HepG2 (cell line): ENCODE results near the gene NOS2. TPM values are rescaled to one million over a fixed set of nuclear protein-coding genes. Genes with fewer than 3 reads are reported as not detected.

ENCODE experiments used
- ATAC-seq: fragments of 200-7000 bp; cut with Tn5 transposase; 3 replicates; pipeline ENCODE4 v1.9.1; 2020; ENCODE audit warnings: mild to moderate bottlenecking, moderate library complexity
- BruUV-seq: library from RNA; stranded (reverse); fragments of 400-500 nt; replicated peaks from 2 replicates; lab custom pipeline; 2021; lab: Mats Ljungman, UMichigan
- CTCF ChIA-PET: fragments of 300-600 bp; formaldehyde crosslinking; extraction: SDS; loops from one replicate; lab custom pipeline; 2021; ENCODE audit warnings: low total read pairs, inconsistent platforms, low intra/inter-chr PET ratio; lab: Yijun Ruan, JAX
- POLR2A ChIA-PET: fragments of 350-600 bp; sonication (Branson Sonifier 250); formaldehyde crosslinking; loops from one replicate; lab custom pipeline; 2020; ENCODE audit warnings: antibody characterized with exemption, inconsistent platforms; lab: Yijun Ruan, JAX
- DNase-seq: peaks from one replicate; pipeline ENCODE4 v3.0.0-alpha.2; 2015; ENCODE audit warnings: low spot score
- FAIRE-seq: peaks from 3 replicates; lab custom pipeline; 2011; peaks lifted over from hg19 to GRCh38; lab: Jason Lieb, UNC
- H2AFZ ChIP-seq: one replicate; pipeline ENCODE4 v1.6.1; 2011; ENCODE audit warnings: low read length, inconsistent platforms
- H3K27ac ChIP-seq: fragments of 300-600 bp; 3 replicates; pipeline ENCODE4 v1.8.0; 2011; ENCODE audit warnings: mixed run types, mild to moderate bottlenecking, mixed read lengths, low read length, inconsistent platforms; ENCODE audit not compliant: insufficient read depth; ENCODE audit errors: extremely low read length
- H3K27me3 ChIP-seq, 2 experiments: fragments of 200-600 bp in 1 of 2; 2 replicates in 1 of 2; 3 replicates in 1 of 2; pipeline versions ENCODE4 v1.6.0 to v1.8.0; 2011; ENCODE audit warnings: low read length in 2 of 2, mild to moderate bottlenecking in 2 of 2, moderate library complexity in 2 of 2, inconsistent platforms in 1 of 2; ENCODE audit not compliant: insufficient read depth in 2 of 2, control insufficient read depth in 1 of 2
- H3K36me3 ChIP-seq, 2 experiments: fragments of 200-600 bp in 1 of 2; replicated peaks in 1 of 2; 2 replicates in 1 of 2; 3 replicates in 1 of 2; pipeline versions ENCODE4 v1.5.1 to v1.8.0; 2011; ENCODE audit warnings: low read length in 2 of 2, inconsistent platforms in 1 of 2; ENCODE audit not compliant: insufficient read depth in 2 of 2, control insufficient read depth in 1 of 2
- H3K4me1 ChIP-seq: 2 replicates; pipeline ENCODE4 v1.5.1; 2012; ENCODE audit warnings: low read length, inconsistent platforms; ENCODE audit not compliant: insufficient read depth
- H3K4me2 ChIP-seq: 2 replicates; pipeline ENCODE4 v1.6.0; 2011; ENCODE audit warnings: low read depth, low read length, inconsistent platforms
- H3K4me3 ChIP-seq, 3 experiments: fragments of 200-600 bp in 1 of 3; sonication (generic), shearing (Covaris generic) in 1 of 3; replicated peaks in 1 of 3; 2 replicates each; pipeline ENCODE4 v1.5.1; 2011 to 2016; ENCODE audit warnings: low read length in 3 of 3, inconsistent platforms in 2 of 3, low read depth in 2 of 3, mild to moderate bottlenecking in 2 of 3, control low read depth in 1 of 3, mixed read lengths in 1 of 3; ENCODE audit not compliant: insufficient read depth in 1 of 3
- H3K79me2 ChIP-seq: one replicate; pipeline ENCODE4 v1.6.1; 2011; ENCODE audit warnings: low read length, inconsistent platforms; ENCODE audit not compliant: insufficient read depth
- H3K9ac ChIP-seq: 2 replicates; pipeline ENCODE4 v1.6.0; 2011; ENCODE audit warnings: mild to moderate bottlenecking, low read depth, low read length, inconsistent platforms; ENCODE audit not compliant: insufficient read depth
- H3K9me3 ChIP-seq: 2 replicates; pipeline ENCODE4 v1.5.1; 2012; ENCODE audit warnings: mild to moderate bottlenecking, low read length
- H4K20me1 ChIP-seq: 2 replicates; pipeline ENCODE4 v1.6.0; 2011; ENCODE audit warnings: inconsistent platforms, mild to moderate bottlenecking, low read length, moderate library complexity; ENCODE audit not compliant: insufficient read depth
- ARHGAP35 ChIP-seq: sonication (generic); formaldehyde crosslinking; IDR thresholded peaks from 2 replicates; pipeline ENCODE4 v1.9.0; 2022; ENCODE audit warnings: mild to moderate bottlenecking, inconsistent platforms, moderate library complexity, missing genetic modification reagents, borderline replicate concordance
- HNRNPK ChIP-seq: fragments of 200-400 bp; formaldehyde crosslinking; IDR thresholded peaks from 2 replicates; pipeline ENCODE4 v1.6.1; 2018; ENCODE audit warnings: low read length, low read depth, moderate library complexity, mild to moderate bottlenecking; ENCODE audit not compliant: poor library complexity, severe bottlenecking
- KDM2A ChIP-seq: sonication (generic); formaldehyde crosslinking; IDR thresholded peaks from 2 replicates; pipeline ENCODE4 v1.4.0; 2020; ENCODE audit warnings: low read depth, missing genetic modification reagents, borderline replicate concordance
- MED8 ChIP-seq: sonication (generic); formaldehyde crosslinking; IDR thresholded peaks from 2 replicates; pipeline ENCODE4 v1.8.1; 2023; ENCODE audit warnings: mild to moderate bottlenecking, missing genetic modification reagents; ENCODE audit not compliant: insufficient replicate concordance
- RNF2 ChIP-seq: fragments of 450-650 bp; conservative IDR thresholded peaks from 2 replicates; pipeline ENCODE4 v1.6.1; 2016; ENCODE audit warnings: low read depth
- SCMH1 ChIP-seq: sonication (generic); formaldehyde crosslinking; IDR thresholded peaks from 2 replicates; pipeline ENCODE4 v1.9.0; 2021; ENCODE audit warnings: missing genetic modification reagents, mild to moderate bottlenecking, borderline replicate concordance
- TEAD2 ChIP-seq: sonication (generic); formaldehyde crosslinking; IDR thresholded peaks from 2 replicates; pipeline ENCODE4 v1.9.0; 2021; ENCODE audit warnings: missing genetic modification reagents
- WIZ ChIP-seq: sonication (generic); formaldehyde crosslinking; IDR thresholded peaks from 2 replicates; pipeline ENCODE4 v1.5.1; 2020; ENCODE audit warnings: mild to moderate bottlenecking, missing genetic modification reagents
- ZNF343 ChIP-seq: sonication (generic); formaldehyde crosslinking; IDR thresholded peaks from 2 replicates; pipeline ENCODE4 v1.4.0; 2020; ENCODE audit warnings: mild to moderate bottlenecking, missing genetic modification reagents
- ZNF460 ChIP-seq: sonication (generic); formaldehyde crosslinking; IDR thresholded peaks from 2 replicates; pipeline ENCODE4 v1.5.1; 2020; ENCODE audit warnings: missing genetic modification reagents, mild to moderate bottlenecking, borderline replicate concordance
- ZNF484 ChIP-seq: sonication (generic); formaldehyde crosslinking; IDR thresholded peaks from 2 replicates; pipeline ENCODE4 v1.5.1; 2020; ENCODE audit warnings: mild to moderate bottlenecking, low read depth, missing genetic modification reagents, borderline replicate concordance
- ZNF644 ChIP-seq: IDR thresholded peaks from 2 replicates; pipeline ENCODE4 v1.6.1; 2016; ENCODE audit warnings: low read depth
- WGBS: methylation state at CpG from one replicate; pipeline ENCODE4 v1.1.6; 2017; ENCODE audit warnings: low lambda C conversion rate; 5-methylcytosine and 5-hydroxymethylcytosine counted together
- in situ Hi-C: cut with HindIII; loops from 2 replicates; pipeline ENCODE4 v1.10.0; 2017; ENCODE audit warnings: low pct_unique_long_range_greater_than_20kb; ENCODE audit not compliant: extremely low pct_ligation_motif_present
- intact Hi-C: fragments of 100-400 bp; cut with micrococcal nuclease; formaldehyde crosslinking; loops from one replicate; pipeline ENCODE4 v1.10.0; 2022; ENCODE audit not compliant: unreplicated experiment
- polyA plus RNA-seq, 8 experiments: library from polyadenylated mRNA; depleted of rRNA in 3 of 8; stranded (reverse) in 7 of 8; unstranded in 1 of 8; fragments of >200 nt; fragmentation: Illumina TruSeq in 4 of 8; extraction: Trizol in 4 of 8; gene quantifications; 2 replicates each; pipeline versions ENCODE4 v1.2.1 to v1.2.3, GENCODE V29; 2011 to 2016; ENCODE audit warnings: low read depth in 4 of 8, missing spikeins in 1 of 8, mixed read lengths in 1 of 8; ENCODE audit not compliant: insufficient read depth in 1 of 8
- total RNA-seq, 5 experiments: library from RNA; depleted of rRNA; stranded (reverse); fragments of >200 nt; fragmentation: Illumina TruSeq; extraction: Trizol; gene quantifications; 2 replicates each; pipeline ENCODE4 v1.2.3, GENCODE V29; 2016; ENCODE audit warnings: low read depth in 1 of 5
- TF ChIP-seq, protein P1 (sequence below): sonication (generic); formaldehyde crosslinking; conservative IDR thresholded peaks from 2 replicates; pipeline ENCODE4 v1.4.0; 2020; ENCODE audit warnings: mild to moderate bottlenecking, missing genetic modification reagents, moderate library complexity
- TF ChIP-seq, protein P2 (sequence below): sonication (generic); formaldehyde crosslinking; IDR thresholded peaks from 2 replicates; pipeline ENCODE4 v1.4.0; 2020; ENCODE audit warnings: mild to moderate bottlenecking, missing genetic modification reagents
- TF ChIP-seq, protein P3 (sequence below): sonication (generic); formaldehyde crosslinking; IDR thresholded peaks from 2 replicates; pipeline ENCODE4 v1.4.0; 2020; ENCODE audit warnings: missing genetic modification reagents, borderline replicate concordance

The NOS2 gene
- total and polyA plus RNA-seq, 2 of the 13 experiments (the other 11 are each of a cell fraction or from before 2014, with no cell fraction given), result 0.02 TPM; not detected in 1

DNA sequence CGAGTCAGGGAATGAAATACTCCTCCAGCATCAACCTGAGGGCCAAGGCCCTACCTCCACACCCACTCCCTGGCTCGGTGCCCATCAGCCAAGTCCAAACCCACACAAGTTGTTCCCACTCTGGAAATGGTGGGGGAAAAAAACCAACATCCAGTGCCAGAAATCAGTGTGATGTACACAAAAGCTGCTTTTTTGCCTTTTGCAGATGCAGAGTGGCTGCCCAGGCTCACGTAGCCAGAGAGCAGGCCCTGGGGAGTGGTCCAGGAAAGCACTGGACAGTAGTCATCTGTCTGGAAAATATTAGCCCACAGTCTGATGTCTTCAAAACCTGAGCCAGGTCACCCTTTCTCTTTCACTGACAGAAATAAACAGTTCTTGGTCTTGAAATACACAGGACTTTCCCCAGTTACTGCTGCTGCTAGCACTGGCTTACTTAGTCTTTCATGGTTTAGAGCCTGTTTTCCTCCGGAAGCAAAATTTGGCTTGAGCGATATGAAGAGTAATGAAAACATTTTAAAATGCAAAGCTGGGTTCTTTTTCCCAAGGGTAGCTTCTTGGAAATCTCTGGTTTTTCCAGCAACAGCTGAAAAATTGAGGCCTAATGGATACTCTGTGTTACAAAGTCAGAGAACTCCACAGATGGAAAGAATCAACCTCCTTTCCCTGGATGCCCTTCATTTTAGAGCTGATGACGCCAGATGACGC is 18.2 kb upstream of the NOS2 start (continued):
- TF ChIP-seq, protein P1, sequence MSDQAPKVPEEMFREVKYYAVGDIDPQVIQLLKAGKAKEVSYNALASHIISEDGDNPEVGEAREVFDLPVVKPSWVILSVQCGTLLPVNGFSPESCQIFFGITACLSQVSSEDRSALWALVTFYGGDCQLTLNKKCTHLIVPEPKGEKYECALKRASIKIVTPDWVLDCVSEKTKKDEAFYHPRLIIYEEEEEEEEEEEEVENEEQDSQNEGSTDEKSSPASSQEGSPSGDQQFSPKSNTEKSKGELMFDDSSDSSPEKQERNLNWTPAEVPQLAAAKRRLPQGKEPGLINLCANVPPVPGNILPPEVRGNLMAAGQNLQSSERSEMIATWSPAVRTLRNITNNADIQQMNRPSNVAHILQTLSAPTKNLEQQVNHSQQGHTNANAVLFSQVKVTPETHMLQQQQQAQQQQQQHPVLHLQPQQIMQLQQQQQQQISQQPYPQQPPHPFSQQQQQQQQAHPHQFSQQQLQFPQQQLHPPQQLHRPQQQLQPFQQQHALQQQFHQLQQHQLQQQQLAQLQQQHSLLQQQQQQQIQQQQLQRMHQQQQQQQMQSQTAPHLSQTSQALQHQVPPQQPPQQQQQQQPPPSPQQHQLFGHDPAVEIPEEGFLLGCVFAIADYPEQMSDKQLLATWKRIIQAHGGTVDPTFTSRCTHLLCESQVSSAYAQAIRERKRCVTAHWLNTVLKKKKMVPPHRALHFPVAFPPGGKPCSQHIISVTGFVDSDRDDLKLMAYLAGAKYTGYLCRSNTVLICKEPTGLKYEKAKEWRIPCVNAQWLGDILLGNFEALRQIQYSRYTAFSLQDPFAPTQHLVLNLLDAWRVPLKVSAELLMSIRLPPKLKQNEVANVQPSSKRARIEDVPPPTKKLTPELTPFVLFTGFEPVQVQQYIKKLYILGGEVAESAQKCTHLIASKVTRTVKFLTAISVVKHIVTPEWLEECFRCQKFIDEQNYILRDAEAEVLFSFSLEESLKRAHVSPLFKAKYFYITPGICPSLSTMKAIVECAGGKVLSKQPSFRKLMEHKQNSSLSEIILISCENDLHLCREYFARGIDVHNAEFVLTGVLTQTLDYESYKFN (CRISPR knock-in tag), result no peak
- TF ChIP-seq ZNF644 (no peak), MED8 (CRISPR knock-in tag) (no peak), ZNF343 (no peak)

DNA sequence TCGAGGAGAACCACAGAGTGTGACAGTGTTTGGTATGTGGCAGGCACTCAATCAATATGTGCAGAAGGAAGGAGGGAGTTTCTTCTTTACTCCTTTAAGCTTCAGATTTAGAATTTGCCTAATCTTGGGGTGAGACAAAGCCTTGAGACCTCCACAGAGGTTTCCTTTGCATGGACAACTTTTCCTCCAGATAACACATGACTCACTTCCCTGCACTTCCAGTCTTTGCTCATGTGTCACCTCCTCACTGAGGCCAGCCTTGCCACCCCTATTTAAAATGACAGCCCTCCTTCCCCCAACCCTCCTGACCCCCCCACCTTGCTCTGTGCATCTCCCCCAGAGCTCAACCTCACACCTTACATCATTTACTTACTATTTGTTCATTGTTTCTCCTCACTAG is 17.4 kb upstream of the NOS2 start:
- DNase-seq (no peak), FAIRE-seq (no peak), ATAC-seq (no peak)
- Histone ChIP-seq H3K4me1 (no peaks in the 10 kb centered on the region), H2AFZ (no peak overlapping the region), H3K36me3 (no peaks in the 10 kb centered on the region), H3K4me3 (no peak overlapping the region), H3K27me3 (no peaks in the 10 kb centered on the region), H3K79me2 (no peaks in the 10 kb centered on the region), H3K9ac (no peak overlapping the region), H3K27ac (no peak overlapping the region), H3K4me2 (no peak overlapping the region), H4K20me1 (no peaks in the 10 kb centered on the region), H3K9me3 (no peaks in the 10 kb centered on the region; the same call in 1 of the 2 replicates)
- in situ Hi-C loops (no loop called here), intact Hi-C loops (no loop called here)
- 8% methylated on average over 1 of the region's 1 CpG for WGBS
- no peak for TF ChIP-seq SCMH1 (CRISPR knock-in tag)
- TF ChIP-seq TEAD2 (CRISPR knock-in tag), result no peak
- TF ChIP-seq, protein P2, sequence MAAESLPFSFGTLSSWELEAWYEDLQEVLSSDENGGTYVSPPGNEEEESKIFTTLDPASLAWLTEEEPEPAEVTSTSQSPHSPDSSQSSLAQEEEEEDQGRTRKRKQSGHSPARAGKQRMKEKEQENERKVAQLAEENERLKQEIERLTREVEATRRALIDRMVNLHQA (CRISPR knock-in tag), result no peak
- TF ChIP-seq, protein P3, sequence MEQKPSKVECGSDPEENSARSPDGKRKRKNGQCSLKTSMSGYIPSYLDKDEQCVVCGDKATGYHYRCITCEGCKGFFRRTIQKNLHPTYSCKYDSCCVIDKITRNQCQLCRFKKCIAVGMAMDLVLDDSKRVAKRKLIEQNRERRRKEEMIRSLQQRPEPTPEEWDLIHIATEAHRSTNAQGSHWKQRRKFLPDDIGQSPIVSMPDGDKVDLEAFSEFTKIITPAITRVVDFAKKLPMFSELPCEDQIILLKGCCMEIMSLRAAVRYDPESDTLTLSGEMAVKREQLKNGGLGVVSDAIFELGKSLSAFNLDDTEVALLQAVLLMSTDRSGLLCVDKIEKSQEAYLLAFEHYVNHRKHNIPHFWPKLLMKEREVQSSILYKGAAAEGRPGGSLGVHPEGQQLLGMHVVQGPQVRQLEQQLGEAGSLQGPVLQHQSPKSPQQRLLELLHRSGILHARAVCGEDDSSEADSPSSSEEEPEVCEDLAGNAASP, result no peak
- no peak for TF ChIP-seq RNF2
- TF ChIP-seq ARHGAP35 (CRISPR knock-in tag), result no peak
- TF ChIP-seq HNRNPK, result no peak
- TF ChIP-seq ZNF484 (CRISPR knock-in tag), result no peak
- no peak for TF ChIP-seq WIZ (CRISPR knock-in tag)
- no peak for TF ChIP-seq KDM2A
- TF ChIP-seq ZNF460 (CRISPR knock-in tag), result no peak
- TF ChIP-seq ZNF644, result no peak
- ChIA-PET CTCF (no interaction called here), POLR2A (no interaction called here)
- BruUV-seq, result no TSS peak
